ENCODE data around the gene NAXE.

NAXE gene

DNA sequence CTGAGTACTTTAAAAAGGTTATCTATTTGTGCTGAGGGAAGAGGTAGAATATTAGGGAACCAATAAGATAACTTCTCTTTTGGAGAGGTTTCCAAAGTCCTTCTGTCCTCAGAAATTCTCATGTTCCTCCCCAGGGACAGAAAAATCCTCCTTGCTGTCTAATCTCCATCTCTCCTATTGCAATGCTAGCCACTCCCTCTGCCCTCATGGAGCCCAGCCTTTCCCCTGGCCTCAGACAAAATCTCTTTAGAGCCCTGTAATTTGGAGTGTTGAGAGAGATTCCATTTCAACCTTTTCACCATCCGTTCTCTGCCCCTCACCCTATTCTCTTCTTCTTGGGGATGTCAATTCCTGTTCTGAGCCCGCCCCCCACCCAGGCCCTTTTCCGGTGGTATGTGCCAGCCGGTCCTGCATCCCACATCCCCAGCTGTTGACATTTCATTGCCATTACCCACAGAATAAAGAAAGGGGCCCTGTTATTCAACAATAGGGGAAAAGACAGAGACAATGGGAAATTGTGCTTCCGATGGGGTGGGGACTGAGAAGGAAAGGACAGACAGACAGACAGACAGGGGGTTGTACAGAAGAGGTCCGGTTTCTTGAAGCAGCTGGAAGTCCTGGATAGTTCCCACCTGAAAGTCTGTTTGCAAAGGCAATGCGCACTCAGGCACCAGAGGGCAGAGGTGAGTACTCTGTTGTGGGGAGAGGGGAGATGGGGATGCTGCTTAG is 27.4 kb downstream of the NAXE start, which contains the start of gene HAPLN2:
Gene HAPLN2 (plus strand): TSS at position 563 of the 729 bp plus-strand sequence. CDS start 4,076 bp downstream, outside the sequence.
- H3K4me3 ChIP-seq (ENCODE audit: low read depth, low read length) = no peak within 1 kb of the TSS
- peak; percentile 30 for DNase-seq (ENCODE audit: low read depth)
- TF ChIP-seq, protein P1, sequence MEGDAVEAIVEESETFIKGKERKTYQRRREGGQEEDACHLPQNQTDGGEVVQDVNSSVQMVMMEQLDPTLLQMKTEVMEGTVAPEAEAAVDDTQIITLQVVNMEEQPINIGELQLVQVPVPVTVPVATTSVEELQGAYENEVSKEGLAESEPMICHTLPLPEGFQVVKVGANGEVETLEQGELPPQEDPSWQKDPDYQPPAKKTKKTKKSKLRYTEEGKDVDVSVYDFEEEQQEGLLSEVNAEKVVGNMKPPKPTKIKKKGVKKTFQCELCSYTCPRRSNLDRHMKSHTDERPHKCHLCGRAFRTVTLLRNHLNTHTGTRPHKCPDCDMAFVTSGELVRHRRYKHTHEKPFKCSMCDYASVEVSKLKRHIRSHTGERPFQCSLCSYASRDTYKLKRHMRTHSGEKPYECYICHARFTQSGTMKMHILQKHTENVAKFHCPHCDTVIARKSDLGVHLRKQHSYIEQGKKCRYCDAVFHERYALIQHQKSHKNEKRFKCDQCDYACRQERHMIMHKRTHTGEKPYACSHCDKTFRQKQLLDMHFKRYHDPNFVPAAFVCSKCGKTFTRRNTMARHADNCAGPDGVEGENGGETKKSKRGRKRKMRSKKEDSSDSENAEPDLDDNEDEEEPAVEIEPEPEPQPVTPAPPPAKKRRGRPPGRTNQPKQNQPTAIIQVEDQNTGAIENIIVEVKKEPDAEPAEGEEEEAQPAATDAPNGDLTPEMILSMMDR (conservative IDR thresholded peaks at IDR 0.05; ENCODE audit: low read depth, low read length) = peak; percentile 60

DNA sequence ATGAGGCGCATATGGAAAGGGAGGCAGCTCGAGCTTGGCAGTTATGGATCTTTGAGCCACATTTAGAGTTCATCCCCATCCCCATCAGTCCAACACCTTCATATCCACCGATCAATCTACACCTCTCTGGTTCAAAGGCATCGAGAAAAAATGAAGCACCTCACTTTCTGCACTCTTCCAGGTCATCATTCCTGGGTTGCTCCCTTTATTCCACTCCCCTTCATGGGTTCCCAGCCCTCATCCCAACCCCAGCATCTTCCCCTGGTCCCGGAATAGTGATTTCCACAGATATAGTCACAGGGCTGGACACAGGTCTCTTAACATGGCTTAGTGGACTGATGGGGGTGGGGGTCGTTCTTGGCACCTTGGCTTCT is 28.0 kb downstream of the NAXE start:
- no peak overlapping the region for H3K4me3 ChIP-seq (ENCODE audit: low read depth, low read length)
- TF ChIP-seq, protein P1 (conservative IDR thresholded peaks at IDR 0.05; ENCODE audit: low read depth, low read length) = no peak
- DNase-seq (ENCODE audit: low read depth) = no peak

DNA sequence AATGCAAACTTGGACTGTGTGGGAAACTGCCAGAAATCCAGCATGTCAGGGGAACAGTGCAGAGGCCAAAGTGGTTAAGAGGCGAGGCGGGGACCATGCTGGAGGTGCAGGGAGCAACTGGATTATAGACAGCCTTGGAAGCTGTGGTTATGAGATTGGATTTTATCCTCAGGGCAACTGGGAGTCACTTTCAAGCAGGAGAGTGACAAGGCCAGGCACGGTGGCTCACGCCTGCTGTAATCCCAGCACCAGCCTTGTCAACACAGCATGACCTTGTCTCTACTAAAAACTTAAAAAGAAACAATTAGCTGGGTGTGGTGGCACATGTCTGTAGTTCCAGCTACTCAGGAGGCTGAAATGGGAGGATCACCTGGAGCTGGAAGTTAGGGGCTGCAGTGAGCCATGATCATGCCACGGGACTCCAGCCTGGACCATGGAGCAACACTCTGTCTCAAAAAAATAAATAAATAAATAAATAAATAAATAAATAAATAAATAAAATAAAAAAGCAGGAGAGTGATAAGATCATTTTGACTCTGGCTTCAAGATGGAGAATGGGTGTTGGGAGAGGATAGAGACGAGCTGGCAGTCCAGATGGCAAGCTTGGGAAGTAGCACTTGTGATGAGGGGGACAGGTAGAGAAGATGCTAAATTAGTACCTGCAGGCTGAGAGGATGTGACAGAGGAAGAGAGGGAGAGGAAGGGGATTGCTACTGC is 31.2 kb downstream of the NAXE start:
- TF ChIP-seq, protein P1 (conservative IDR thresholded peaks at IDR 0.05; ENCODE audit: low read depth, low read length) = no peak
- no peak overlapping the region for H3K4me3 ChIP-seq (ENCODE audit: low read depth, low read length)
- DNase-seq (ENCODE audit: low read depth) = no peak

DNA sequence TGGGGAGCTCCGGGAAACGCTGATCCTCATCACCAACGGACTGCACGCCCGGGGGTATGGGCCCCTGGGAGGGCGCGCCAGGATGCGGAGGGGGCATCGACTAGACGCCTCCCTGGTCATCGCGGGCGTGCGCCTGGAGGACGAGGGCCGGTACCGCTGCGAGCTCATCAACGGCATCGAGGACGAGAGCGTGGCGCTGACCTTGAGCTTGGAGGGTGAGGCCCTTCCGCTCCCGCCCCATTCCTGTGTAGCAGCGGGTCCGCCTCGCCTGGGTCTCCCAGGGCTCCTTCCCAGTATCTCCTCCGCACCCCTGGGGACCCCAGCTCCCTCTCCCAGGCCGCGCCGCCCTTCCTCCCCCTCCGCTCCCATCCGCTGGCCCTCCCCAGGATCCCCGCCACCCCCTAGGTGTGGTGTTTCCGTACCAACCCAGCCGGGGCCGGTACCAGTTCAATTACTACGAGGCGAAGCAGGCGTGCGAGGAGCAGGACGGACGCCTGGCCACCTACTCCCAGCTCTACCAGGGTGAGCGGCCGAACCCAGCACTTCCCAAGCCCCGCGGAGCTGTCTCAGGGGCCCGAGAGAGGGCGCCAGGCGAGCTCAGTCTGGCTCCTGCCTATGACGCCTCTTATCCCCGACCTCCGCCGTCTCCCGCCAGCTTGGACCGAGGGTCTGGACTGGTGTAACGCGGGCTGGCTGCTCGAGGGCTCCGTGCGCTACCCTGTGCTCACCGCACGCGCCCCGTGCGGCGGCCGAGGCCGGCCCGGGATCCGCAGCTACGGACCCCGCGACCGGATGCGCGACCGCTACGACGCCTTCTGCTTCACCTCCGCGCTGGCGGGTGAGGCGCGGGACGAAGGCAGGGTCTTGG is 32.6 kb downstream of the NAXE start:
- DNase-seq (ENCODE audit: low read depth) = peak; percentile 51
- TF ChIP-seq, protein P1 (conservative IDR thresholded peaks at IDR 0.05; ENCODE audit: low read depth, low read length) = peak; percentile 52
- H3K4me3 ChIP-seq (ENCODE audit: low read depth, low read length) = peak overlapping the region; percentile 43

DNA sequence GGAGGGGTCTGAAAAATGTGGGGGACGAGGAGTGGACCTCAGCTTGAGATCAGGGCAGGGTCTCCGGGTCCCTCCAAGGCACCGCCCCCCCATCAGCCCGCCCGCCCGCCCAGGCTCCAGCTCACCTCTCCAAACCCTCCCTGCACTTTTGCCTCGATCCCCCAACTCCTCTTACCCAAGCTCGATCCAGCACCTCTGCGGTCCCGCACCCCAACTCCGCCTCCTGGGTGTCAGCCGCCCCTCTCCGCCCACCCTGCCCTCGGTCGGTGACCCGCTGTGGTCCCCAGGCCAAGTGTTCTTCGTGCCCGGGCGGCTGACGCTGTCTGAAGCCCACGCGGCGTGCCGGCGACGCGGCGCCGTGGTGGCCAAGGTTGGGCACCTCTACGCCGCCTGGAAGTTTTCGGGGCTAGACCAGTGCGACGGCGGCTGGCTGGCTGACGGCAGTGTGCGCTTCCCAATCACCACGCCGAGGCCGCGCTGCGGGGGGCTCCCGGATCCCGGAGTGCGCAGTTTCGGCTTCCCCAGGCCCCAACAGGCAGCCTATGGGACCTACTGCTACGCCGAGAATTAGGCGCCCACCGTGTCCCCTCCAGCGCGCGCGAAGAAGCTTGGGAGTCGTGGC is 33.3 kb downstream of the NAXE start:
- no peak for DNase-seq (ENCODE audit: low read depth)
- peak overlapping the region; percentile 43 for H3K4me3 ChIP-seq (ENCODE audit: low read depth, low read length)
- TF ChIP-seq, protein P1 (conservative IDR thresholded peaks at IDR 0.05; ENCODE audit: low read depth, low read length) = no peak

DNA sequence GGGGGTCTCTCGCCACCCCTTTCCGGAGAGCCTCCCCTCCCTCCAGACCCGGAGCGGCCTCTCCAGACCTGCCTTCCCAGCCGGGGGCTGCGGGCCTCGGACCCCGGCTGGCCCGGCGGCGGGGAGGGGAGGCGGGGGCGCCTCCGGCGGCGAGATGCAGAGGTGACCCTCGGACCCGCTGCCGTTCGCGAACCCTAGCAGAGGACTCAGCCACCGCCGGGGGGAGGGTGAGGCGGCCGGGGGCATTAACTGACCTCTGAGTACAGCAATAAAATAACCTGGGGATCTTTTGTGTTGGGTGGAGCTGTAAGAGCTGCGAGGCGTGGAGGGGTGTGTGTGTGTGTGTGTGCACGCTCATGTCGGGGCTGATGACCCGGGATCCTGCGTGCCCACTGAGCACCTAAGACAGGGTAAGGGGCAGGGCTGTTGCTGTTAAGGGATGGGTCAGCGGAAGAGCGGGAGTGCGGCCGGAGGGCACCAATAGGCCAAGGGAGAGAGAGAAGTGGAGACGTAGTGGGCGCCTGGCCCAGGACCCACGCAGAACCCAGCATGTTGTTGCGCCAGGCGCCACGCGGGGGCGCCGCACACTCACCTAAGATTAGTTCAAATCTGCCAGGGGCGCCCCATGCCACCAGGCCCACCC is 34.0 kb downstream of the NAXE start:
- DNase-seq (ENCODE audit: low read depth) = peak; percentile 56
- TF ChIP-seq, protein P1 (conservative IDR thresholded peaks at IDR 0.05; ENCODE audit: low read depth, low read length) = peak; percentile 79
- no peak overlapping the region for H3K4me3 ChIP-seq (ENCODE audit: low read depth, low read length)

All from choroid plexus epithelial cell (primary cell).